HG02588 (cell line): ENCODE data around the gene ELK3.
A peak's percentile ranks its signal among the peaks of the same experiment; 100 is the strongest.

ENCODE experiments used
- ATAC-seq: cut with Tn5 transposase; IDR thresholded peaks from one replicate; pipeline ENCODE4 v1.9.1; 2021; ENCODE audit warnings: mild to moderate bottlenecking, moderate library complexity; ENCODE audit not compliant: unreplicated experiment

Gene ELK3

DNA sequence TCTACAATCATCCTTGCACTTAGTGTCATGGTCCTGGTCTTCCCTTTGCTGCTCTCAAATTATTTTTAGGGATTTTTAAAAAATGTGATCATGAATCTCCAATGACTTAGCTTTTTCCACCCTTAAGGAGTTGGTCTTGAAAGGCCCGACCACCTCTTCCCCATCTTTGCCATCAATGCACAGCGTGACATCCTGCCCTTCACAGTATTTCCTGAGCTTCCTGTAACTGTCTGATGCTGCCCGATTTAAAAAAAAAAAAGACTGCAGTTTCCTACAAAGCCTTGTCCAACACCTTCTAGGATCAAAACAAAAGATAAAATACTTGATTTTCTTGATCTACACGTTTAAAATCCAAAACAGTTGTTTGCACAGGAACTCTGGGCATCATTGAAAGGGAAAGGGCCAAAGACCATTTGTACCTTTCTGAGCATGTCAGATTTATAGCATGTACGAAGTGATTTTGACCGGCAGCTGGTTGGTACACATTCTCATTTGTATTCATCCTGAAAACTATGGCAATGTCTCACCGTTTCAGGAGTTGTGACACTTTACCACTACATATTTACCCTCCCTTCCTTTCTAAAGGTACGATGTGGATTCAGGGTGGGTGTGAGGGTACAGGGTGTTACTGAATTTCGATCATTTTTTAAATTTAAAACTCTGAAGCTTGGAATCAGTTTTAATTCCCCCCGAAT lies 7.4 kb upstream of the ELK3 start:
- ATAC-seq: no peak

DNA sequence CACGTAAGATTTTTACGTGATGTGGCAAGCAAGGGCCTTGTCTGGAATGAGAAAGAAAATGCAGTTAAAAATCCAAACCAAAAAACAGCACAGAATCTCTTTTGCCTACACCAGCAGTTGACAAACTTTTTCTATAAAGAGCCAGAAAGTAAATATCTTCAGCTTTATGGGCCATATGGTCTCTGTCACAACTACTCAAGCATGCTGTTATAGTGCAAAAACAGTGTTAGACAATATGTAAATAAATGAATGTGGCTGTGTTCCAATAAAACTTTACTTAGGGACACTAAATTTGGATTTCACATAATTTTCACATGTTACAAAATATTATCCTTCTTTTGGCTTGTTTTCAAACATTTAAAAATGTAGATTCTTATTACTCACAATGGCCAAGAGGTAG lies 6.2 kb upstream of the ELK3 start:
- no peak for ATAC-seq

DNA sequence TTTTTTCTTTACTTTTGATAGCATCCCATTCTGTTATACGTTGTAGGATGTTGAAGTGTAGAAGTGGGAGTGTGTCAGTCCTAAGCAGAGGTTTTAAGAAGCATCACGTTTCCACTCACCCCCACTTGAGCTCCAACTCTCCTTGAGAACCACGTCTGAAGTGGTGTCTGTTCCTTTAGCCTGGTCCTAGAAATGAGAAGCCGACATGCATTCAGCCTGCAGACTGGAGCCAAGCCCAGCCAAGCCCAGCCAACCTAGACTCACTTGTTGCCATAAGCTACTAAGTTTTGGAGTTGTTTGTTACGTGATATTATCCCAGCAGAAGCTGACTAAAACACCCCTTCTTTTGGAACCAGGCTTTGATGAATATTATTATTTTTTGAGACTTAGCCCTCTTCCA lies 4.4 kb upstream of the ELK3 start:
- no peak for ATAC-seq

DNA sequence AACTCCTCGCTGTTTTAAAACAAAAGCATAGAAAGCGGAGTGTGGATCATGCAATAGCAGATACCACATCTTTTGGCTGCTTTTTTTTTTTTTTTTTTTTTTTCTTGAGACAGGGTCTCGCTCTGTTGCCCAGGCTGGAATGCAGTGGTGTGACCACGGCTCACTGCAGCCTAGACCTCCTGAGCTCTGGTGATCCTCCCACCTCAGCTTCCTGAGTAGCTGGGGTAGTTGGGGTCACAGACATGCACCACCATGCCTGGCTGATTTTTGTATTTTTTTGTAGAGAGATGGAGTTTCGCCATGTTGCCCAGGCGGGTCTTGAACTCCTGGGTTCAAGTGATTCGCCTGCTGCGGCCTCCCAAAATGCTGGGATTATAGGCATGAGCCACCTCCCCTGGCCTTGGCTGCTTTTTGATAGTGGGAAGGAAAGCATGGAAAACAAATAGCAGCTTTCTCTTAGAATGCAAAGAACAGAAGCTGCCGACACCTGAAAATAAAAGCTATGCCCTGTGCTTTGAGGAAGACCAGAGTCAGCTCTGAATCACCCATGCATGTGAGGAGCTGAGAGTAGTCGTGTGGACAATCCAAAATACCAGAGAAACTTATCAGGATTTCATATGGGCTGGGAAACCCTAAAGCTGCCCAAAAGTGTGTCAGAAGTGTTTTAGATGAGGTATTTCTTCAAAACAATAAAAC lies 3.6 kb upstream of the ELK3 start:
- ATAC-seq: no peak

DNA sequence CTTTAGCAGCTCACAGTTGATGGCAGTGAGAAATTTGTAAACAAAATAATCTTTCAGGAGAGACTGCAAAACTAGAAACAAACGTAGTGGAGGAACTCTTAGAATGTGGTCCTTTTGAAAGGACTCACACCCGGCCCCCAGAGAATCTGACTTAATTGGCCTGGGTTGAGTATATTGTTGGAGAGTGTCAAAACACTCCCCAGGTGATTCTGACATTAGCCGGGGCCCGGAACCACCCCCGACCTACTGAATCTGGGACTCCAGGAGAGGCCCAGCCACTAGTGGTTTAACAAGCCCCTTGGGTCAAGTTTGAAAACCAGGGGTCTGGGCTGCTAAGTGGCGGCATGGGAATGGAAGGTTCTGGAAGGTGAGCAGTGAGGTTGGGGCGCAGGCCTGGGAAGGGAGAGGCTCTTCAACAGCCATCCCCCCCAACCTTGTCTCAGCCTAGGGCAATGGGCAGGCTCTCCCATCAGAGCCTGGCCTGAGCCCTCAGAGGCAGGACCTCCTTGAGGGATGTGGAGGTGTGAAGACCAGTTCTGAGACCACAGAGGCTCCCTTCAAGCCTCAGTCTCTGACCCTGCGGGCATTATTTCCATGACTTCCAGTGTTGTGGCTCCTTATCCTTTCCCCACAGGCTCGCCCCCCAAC lies 1.1 kb upstream of the ELK3 start:
- ATAC-seq: no peak

DNA sequence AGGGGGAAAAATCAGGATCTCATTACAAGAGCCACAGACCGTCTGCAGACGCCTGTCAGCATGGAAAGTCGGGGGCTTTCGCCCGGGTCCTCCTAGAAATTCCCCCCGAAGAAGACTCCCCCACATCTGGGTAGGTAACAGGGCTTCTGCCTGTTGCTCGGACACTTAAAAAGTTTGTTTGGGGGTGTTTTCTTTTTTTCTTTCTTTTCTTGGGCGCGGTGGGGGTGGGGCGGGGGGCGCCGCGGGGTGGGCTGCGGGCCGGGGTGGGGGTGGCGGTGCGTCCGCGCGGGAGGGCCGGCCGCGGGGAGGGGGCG lies 358 bp downstream of the ELK3 start:
- ATAC-seq: peak; percentile 2

DNA sequence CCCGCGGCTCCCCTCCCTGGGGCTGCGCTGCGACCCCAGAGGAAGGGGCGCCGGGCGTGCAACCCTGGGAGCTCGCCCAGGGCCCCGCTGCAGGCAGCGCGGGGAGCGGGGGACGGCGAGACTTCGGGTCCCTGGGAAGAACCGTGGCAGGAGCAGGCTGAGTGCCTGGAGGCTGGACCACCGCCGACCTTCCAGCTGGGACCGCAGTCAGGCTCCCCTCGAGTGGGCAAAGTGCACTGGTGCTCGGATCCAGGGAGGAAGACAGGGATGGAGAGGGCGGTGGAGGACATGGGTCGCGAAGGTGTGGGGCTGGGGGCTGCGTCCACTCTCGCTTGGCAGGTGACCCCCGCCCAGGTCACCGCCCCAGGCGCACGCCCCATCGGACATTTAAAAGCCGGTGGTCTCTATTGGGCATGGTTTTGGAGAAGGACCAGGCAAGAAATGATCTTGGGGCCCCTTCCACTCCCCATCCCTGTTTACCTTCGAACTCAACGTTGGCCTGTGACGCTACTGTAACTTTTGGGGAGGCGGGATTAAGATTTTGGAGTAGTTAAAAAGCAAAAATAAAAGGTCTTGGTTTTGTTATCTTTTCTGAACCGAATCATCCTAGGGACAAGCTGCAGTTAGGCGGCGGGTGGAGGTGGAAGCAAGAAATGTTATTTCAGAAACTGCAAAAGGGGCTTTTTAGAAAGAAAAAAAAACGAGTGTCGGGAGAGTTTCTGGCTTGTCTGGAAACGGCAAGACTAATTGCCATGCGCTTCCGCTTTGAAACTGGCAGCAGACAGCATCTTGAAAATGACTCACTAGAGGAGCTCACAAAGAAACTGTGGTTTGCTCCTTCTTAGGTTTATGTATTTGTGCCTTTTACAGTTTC lies 1.0 kb downstream of the ELK3 start:
- ATAC-seq: peak; percentile 70

DNA sequence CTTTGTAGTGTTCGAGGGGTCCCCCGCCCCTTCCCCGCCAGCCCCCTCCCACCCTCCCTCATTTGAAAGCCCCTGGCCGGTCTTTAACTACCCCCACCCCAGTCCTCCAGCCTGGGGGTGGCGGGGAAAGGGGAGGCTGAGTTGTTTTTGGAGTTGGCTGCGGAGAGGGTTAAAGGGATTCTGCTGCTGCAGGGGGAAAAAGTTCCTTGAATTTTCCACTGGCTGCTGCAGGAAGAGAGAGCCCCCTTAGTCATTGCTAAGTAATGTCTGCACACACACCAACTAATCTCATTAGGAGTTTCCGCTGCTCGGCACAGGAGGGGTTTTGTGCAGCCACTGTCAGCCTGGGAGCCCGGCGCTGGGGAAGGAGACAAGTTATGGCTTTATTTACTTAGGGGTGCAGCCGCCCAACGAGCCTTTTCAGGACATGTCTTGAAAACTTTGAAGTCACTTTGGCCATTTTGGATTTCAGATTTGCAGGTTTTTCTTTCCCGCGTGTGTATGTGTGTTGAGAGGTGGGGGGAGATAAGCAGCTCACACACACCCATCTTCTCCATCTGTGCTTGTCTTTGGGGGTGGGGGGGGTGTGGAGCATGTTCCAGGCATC lies 1.8 kb downstream of the ELK3 start:
- ATAC-seq: no peak

DNA sequence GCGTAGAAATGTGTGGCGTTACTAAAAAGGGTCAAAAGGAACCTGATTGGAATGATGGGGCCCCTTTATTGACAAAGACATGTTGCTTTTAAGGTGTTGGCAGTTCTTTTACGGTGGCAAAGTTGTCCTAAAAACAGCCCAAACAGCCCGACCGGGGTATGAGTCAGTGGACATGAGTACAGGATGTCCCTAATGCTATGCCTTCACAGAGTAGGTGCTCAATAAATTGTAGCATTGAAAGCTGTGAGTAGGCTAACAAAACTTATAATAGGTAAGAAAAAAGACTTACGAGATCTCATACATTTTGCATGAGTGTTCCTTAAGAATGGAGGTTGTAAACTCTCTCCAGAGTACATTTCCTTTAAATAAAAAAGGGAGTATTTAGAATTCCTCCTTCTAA lies 2.6 kb downstream of the ELK3 start:
- no peak for ATAC-seq

DNA sequence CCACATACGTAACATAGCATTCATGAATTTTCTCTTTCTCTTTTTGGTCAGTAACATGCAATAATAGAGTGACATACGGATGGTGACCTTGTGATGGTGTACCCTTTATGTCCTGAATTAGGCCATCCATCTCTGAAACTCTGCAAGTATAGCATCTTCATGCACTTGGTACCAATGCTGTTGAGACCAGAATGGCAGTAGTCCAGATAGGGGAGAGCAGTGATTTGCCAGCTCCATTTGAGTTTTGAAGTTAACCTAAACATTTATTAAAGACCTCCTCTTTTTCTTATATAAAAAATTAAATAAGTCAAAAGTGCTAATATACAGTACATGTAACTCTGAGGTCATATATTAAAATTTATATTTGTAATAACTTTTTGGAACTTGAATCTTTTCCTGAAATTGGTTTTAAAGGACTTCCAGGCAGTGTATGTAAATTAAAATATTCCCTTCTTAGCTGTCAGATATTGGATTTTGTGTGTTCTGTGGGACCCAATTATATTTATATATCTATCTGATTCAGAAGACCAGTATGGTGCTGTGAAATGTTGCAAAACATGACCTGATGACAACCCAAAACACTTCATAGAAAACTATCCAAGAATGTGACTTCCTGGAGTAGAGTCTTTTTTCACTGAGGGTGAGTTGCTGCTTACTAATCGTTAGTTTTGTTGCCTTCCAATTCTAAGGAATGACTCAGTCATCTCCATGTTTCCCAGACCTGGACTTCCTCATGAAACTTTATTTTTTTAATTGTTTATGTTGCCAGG lies 3.5 kb downstream of the ELK3 start:
- ATAC-seq: no peak

DNA sequence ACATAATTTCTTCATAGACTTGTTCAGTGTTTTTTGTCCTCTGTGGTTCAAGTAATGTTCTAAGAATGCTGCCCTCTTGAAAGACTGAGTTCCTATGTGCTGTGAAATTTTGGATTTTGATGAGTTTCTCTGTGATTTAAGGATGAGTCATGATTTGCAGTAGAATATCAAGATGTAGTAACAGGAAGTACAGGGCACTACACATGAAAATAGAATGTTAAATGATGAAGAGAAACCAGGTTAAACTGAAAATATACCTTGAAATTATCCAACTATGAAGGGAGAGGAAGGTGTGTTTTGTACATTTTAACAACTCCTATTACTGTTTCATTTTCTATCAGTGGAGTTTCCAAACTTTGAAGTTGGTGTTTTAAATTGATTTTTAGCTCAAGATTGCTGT lies 4.8 kb downstream of the ELK3 start:
- no peak for ATAC-seq

DNA sequence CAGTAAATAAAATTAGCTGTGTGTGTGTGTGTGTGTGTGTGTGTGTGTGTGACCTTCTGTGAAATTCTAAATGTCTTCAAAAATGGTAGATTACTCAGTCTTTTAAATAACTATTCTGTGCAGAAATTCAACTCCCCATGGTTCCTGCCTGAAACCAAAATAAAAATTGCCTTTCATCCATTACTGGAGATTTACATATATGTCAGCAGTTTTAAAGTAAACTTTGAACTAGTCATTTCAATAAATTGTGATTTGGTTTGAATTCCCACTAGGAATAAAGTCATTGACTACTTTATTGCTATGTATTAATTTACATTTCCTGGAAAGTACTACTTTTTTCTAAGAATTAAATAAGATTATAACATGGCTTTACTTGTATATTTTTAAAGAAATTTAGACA lies 5.3 kb downstream of the ELK3 start:
- no peak for ATAC-seq

DNA sequence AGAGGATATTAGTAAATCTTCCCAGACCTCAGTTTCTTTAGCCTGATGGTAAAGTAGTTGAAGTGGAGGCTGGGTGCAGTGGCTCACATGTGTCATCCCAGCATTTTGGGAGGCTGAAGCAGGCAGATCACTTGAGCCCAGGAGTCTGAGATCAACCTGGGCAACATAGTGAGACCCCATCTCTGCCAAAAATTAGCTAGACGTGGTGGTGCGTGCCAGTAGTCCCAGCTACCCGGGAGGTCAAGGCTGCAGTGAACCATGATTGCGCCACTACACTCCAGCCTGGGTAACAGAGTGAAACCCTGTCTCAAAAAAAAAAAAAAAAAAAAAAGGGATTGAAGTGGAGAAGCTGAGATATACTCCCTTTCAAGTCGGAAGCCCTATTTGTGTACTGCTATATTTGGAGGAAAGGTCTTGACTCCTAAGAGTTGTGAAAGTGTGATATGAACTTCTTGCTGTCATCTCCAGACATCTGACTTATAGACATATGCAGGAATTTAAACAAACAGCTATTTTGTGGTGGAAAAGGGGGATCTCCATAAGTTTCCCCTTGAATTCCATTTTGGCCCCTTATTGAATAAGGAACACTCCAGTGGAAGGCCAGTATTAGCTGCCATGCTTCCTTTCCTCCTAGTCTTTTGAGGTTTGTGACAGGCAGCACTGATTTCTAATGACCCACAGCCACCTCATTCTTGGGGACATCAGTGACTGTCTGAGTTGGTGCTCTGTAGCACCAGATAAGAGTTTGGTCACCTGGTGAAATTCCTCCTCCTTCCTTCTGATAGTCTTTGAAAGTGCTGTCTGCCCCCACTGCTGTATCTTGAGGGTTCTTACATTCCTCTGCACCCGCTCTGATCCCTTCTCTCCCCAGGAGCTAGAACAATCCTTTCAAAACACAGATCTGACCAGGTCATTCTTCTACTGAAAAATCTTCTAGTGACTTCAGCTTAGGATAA lies 7.4 kb downstream of the ELK3 start:
- no peak for ATAC-seq

DNA sequence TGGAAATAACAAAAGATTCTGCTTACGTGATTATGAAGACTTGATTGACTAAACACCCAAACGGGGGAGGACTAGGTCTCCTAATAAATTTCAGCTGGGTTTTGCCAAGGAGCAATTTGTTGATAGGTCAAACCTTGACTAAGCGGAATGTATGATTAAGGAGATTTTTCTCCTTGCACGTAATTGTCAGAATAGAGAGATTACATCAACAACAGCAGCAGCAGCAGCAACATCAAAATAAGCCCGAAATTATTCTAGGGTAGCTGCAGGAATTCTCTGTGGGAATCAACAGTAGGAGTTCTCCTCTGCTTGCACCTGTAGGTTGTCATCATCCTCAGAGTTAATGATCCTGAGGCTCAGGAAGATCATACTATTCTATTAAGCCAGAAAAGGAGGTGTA lies 10.2 kb downstream of the ELK3 start:
- no peak for ATAC-seq

DNA sequence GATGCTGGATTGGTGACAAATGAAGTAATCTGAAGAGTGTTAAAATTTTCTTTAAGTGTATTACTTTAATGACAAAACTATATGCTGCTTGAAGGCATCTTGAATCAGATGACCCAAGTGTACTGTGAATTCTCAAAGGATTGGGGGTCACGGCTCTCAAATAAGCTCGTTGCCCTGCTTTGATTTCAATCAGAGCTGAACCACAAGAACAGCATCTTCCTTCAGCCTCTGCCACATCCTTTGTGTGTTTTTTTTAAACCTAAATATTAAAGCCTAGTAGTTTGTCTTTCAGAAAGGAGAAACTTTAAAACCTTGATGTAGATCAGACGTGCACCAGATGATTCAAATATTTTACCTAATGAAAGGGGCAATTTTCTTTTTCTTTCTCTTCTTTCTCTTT lies 11.7 kb downstream of the ELK3 start:
- no peak for ATAC-seq

DNA sequence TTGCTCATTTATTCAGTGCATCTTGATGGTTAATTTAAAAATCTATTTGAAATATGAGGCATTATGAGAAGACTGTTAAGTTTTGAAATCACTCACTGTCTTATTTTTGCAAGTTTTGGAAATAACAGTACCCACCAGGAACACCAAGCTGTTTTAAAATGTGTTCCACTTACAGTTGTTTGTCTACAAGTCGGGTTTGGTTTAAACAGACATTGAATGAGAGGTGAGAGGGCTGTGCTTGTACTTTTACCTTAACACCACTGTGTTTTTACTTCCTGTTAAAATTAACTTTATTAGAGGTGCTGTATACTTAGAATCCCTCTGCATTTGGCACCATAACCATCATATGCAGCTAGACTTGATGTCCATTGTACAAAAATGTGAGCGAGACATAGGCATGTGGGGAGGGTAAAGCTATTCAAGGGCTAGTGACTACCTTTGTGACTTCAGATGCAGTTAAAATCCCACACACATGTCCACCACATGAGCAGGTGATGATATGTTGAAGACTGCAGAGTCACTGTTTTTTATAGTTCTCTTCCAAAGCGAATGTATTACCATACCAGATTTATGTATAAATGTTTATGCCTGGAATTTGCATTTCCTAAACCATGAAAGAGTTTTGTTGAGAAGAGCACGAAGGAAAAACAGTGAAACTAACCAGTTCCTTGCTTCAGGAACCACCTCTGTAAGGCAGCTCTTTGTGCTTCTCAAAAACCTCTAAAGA lies 12.9 kb downstream of the ELK3 start:
- ATAC-seq: no peak

DNA sequence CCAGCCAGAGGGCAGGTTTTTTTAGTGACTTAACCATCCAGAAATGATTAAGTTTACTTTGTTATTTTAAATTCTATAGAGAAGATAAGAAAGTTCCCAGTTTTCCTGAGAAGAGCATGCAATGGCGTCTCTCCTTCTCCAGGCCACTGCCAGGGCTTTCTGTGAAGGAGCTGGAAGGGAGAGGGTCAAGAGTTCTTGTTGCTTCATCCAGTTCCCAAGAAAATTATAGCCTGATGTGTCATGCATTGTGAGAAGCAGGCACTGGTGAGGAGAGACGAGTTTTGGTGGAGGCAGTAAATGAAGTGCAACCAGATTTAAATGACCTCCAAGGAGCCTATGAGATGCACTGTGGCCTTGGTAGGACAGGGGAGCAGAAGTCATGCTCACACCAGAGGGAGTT lies 14.2 kb downstream of the ELK3 start:
- no peak for ATAC-seq

DNA sequence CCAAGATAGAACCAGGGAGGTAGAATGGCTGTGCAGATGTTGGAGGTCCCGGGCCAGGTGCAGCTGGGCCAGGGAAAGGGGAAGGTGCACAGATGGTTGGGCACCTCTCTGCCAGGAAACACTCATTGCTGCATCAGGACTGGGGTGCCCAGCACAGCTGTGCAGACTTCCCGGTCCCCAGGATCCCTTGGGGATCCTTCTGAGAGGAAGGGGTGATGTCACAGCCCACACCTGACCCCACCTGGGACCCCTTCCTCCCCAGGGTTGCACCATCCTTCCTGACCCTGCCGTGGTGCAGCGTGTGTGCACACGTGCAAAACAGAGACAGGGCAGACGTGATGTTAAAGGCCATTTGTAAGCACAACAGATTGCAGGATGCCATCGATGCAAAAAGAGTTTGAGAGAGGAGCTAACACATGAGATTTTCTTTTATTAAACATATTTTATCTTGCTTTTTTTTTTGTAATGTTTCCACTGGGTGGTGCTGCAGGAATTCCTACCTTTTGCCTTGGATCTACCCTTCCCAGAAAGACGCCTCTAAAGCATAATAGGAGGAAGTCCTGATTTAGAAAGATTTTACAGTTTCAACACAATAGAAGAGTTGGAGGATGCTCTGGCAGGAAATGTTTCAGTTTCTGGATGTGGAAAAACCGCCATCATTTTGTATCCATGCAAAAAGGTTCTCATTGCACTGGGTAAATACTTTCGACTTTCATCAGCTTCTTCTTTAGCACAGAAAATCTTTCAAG lies 14.8 kb downstream of the ELK3 start:
- no peak for ATAC-seq
